ENCODE data around the gene ATF7IP.

DNA sequence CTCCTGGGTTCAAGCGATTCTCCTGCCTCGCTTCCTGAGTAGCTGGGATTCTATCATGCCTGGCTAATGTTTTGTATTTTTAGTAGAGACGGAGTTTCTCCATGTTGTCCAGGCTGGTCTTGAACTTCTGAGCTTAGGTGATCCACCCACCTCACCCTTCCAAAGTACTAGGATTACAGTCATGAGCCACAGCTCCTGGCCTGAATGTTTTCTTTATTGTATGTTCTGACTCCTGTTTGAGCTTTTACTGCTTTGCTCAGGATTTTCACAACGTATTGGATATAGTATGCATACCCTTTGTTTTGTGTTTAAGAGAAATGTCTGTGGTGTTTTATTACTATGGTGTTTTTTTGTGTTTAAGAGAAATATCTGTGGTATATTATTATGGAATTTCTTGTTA, 37.2 kb downstream of the ATF7IP start:
- no peak for TF ChIP-seq CTCF (conservative IDR thresholded peaks at IDR 0.05; ENCODE audit: low read depth, low read length)
- no peak for TF ChIP-seq EZH2 (IDR thresholded peaks at IDR 0.05; ENCODE audit: borderline replicate concordance, low read depth, low read length, poor library complexity, severe bottlenecking)

Data from A673 (cell line).